Erythroblast (primary cell): Measurements from ENCODE around the gene MAST4.

Experiments used
- GATA1 ChIP-seq: IDR thresholded peaks from 2 replicates; pipeline ENCODE4 v1.6.1; 2011; ENCODE audit warnings: low read depth, mild to moderate bottlenecking, control low read depth, low read length, moderate library complexity
- POLR2A ChIP-seq: IDR thresholded peaks from 2 replicates; pipeline ENCODE4 v1.6.1; 2011; ENCODE audit warnings: mild to moderate bottlenecking, low read length

GRCh38 chr5:66747607-66748006 is 151.4 kb downstream of the MAST4 start:
- no peak for TF ChIP-seq POLR2A
- TF ChIP-seq GATA1, result no peak
